HepG2 (cell line): ENCODE data around the gene NPB.

Experiments
- SP1 ChIP-seq, 2 experiments: fragments of 450-650 bp in 1 of 2; sonication (generic) in 1 of 2; formaldehyde crosslinking in 1 of 2; IDR thresholded peaks; 2 replicates each; pipeline versions ENCODE4 v1.4.0 to v1.6.1; 2016 to 2020; ENCODE audit warnings: missing genetic modification reagents in 1 of 2
- TF ChIP-seq, protein P1 (sequence below): sonication (generic); formaldehyde crosslinking; IDR thresholded peaks from 2 replicates; pipeline ENCODE4 v1.5.0; 2020; ENCODE audit warnings: mild to moderate bottlenecking, missing genetic modification reagents, moderate library complexity

DNA sequence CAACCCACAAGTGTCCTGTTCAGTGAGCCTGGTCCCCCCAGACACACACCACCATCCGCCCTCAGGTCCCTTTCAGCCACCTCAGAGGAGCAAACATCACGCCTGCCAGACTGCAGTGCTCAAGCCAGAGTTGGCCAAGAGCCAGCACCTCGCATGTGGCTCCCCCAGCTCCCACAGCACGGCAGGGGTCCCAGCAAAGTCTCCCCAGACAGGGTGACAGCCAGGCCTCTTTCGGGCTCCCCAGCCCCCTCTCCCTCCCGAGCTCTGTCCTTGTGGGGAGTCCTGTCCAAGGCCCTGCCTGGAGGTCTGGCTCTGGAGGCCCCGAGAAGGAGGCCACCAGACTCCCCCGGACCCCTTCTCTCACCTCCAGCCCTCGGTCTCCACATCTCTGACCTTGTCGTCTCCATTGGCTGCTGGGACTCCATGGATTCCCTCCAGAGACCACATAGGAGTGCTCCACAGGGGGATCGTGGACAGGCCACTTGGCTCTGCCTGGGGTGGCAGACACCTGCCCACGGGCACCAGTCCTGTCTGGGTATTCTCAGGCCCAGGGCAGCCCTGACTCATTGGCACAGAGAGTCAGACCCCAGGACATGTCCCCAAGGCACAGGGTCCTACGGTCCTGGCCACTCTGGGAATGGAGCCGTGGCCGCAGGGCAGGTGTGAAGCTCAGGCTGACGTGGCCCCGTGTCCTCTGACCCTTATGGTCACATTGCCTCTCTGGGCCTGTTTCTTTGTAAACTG, 46.8 kb downstream of the NPB start:
- TF ChIP-seq, protein P1, sequence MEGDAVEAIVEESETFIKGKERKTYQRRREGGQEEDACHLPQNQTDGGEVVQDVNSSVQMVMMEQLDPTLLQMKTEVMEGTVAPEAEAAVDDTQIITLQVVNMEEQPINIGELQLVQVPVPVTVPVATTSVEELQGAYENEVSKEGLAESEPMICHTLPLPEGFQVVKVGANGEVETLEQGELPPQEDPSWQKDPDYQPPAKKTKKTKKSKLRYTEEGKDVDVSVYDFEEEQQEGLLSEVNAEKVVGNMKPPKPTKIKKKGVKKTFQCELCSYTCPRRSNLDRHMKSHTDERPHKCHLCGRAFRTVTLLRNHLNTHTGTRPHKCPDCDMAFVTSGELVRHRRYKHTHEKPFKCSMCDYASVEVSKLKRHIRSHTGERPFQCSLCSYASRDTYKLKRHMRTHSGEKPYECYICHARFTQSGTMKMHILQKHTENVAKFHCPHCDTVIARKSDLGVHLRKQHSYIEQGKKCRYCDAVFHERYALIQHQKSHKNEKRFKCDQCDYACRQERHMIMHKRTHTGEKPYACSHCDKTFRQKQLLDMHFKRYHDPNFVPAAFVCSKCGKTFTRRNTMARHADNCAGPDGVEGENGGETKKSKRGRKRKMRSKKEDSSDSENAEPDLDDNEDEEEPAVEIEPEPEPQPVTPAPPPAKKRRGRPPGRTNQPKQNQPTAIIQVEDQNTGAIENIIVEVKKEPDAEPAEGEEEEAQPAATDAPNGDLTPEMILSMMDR (CRISPR knock-in tag), result no peak
- TF ChIP-seq SP1 (IDR thresholded peaks at IDR 0.05), result no peak
- TF ChIP-seq SP1 (CRISPR knock-in tag; IDR thresholded peaks at IDR 0.05), result no peak
